ENCODE results near the gene GP9.

DNA sequence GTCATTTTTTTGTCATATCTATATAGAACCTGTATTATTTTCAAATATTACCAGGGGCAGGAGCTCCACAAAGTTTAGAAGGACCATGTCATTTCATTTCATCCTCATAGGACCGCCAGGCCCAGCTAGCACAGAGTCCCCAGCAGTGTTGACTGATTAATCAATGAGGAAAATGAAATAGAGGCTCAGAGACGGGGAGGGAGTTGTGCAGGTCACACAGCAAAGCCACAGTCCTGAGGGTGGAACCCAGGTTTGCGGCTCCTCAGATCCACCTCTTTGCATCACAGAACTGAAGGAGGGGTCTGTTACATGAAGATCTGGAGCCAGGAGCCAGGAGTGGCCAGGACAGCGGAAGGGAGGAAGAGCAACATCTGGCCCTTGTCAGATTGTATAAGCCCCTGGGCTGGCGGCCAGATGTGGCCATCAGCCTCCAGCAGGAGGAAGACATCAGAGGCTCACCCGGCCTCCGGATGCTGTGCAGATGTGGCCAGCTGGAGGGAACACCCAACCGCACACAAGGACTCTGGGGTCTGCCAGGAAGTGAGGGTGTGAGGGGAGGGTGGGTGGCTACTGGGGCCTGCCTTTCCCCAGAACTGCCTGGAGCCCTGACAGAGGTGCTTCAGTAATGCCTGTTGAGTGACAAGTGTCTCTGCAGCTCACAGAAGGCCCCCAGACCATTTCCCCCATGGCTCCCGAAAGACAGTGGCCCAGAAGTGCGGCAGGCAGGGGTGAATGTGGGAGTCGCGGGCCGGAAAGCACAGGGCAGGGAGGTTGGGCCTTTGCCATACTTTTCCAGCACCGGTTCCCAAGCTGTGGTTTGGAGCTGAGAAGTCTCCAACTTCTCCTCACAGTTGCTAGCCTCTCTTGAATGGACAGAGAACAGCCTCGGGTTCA, 38.2 kb upstream of the GP9 start:
- TF ChIP-seq CTCF (conservative IDR thresholded peaks at IDR 0.05; ENCODE audit: low read length) (no peak), EZH2phosphoT487 (IDR thresholded peaks at IDR 0.05; ENCODE audit: borderline replicate concordance, low read depth, low read length) (no peak)
